KBM-7 (cell line): ENCODE results near the gene SMURF1.
A peak's percentile ranks its signal among the peaks of the same experiment; 100 is the strongest.
"Not testable (repeated sequence)": the region's sequence is repeated elsewhere in the genome, so short reads cannot be mapped to it uniquely, and the experiment has no call there.

ENCODE experiments used
- DNase-seq: peaks from one replicate; pipeline ENCODE4 v3.0.0-alpha.2; 2015
- in situ Hi-C: fragments of 300-500 bp; cut with MboI; formaldehyde crosslinking; loops from 2 replicates; pipeline ENCODE4 v1.14.3; 2020; ENCODE audit warnings: low sequenced_read_pairs, low pct_unique_long_range_greater_than_20kb, mixed read lengths

SMURF1 gene

GRCh38 chr7:99102809-99103690 lies 40.9 kb downstream of the SMURF1 start:
- DNase-seq: no peak
- in situ Hi-C loops: no loop called here

DNA sequence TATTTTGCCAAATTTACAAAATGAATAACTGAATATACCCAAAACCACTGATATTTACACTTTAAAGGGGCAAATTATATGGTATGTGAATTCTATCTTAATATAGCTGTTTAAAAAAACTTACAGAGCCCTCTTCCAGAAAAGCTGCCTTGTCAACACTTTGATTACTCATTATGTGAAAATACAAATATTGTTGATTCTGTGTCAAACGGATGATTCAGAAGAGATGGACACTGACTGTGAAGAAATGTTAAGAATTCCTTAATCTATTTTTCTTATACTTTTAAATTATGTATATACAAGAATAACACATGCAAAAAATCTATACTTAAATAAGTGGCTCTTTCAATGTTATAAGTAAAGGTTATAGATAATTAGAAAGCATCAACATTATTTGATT lies 41.5 kb downstream of the SMURF1 start:
- in situ Hi-C loops: no loop called here

DNA sequence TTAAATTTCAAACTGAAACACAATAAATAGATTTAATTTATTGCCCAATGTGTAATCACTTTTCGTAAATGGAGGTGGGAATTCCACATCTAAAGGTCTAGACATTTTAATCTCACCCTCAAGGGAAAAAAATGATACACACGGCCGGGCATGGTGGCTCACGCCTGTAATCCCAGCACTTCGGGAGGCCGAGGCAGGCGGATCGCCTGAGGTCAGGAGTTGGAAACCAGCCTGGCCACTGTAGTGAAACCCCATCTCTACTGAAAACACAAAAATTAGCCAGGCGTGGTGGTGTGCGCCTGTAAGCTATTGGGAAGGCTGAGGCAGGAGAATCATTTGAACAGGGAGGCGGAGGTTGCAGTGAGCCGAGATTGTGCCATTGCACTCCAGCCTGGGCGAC lies 42.4 kb downstream of the SMURF1 start:
- DNase-seq, in situ Hi-C loops: not testable (repeated sequence)

More for the DNA sequence above, 41.5 kb downstream of the SMURF1 start:
- DNase-seq: no peak

- DNase-seq: no peak
- in situ Hi-C loops: no loop called here
Observed at GRCh38 chr7:99099499-99100077, 44.3 kb downstream of the SMURF1 start.

- in situ Hi-C loops: no loop called here
- no peak for DNase-seq
Observed at GRCh38 chr7:99098824-99099498, 44.9 kb downstream of the SMURF1 start.

DNA sequence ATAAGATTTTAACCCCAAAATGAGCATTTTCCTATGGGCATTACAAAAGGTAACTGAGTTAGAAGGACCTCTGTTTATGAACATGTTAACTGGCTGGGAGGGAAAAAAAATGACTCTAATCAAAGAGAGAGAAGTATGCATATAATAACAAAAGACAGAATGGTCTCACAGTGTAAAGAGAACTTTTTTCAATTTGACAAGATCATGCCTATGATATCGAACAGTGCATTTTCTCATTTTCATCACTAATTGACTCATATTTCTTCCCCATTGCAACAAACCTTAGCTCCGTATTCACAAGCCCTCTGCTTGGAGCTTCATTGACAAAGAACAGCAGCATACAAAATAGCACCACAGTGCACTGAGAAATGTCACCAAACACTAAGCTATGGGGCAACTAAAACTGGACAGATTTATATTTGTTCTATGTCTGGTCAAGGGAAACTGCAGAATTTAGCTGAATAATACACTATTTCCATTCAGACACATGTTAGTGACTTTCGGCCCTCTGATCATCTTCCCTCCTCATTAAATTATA lies 45.6 kb downstream of the SMURF1 start:
- DNase-seq: no peak
- in situ Hi-C loops: no loop called here

GRCh38 chr7:99097730-99098129 lies 46.2 kb downstream of the SMURF1 start:
- in situ Hi-C loops: no loop called here
- no peak for DNase-seq

- in situ Hi-C loops: no loop called here
- no peak for DNase-seq
Observed at GRCh38 chr7:99096124-99096887, 47.6 kb downstream of the SMURF1 start.

DNA sequence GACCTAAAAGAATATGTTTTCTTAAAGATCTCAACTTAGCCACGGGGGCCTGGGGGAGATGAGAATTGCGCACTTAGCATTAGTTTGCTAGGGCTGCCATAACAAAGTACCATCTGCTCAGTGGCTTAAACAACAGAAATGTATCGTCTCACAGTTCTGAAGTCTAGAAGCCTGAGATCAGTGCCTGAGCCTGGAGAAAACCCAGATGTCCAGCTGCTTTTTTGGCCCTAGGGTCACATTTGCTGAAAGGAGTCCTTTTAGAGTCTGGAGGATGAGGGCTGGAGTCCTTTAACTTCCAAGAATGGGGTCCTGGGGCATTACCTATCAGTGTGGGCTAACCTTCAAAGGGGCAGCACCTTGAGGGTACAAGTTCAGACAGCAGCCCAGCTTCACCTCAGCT lies 48.2 kb downstream of the SMURF1 start:
- DNase-seq: no peak
- in situ Hi-C loops: no loop called here

GRCh38 chr7:99094401-99094800 lies 49.5 kb downstream of the SMURF1 start:
- DNase-seq: no peak
- in situ Hi-C loops: no loop called here

GRCh38 chr7:99092064-99092720 lies 51.7 kb downstream of the SMURF1 start:
- in situ Hi-C loops: no loop called here
- DNase-seq: no peak

DNA sequence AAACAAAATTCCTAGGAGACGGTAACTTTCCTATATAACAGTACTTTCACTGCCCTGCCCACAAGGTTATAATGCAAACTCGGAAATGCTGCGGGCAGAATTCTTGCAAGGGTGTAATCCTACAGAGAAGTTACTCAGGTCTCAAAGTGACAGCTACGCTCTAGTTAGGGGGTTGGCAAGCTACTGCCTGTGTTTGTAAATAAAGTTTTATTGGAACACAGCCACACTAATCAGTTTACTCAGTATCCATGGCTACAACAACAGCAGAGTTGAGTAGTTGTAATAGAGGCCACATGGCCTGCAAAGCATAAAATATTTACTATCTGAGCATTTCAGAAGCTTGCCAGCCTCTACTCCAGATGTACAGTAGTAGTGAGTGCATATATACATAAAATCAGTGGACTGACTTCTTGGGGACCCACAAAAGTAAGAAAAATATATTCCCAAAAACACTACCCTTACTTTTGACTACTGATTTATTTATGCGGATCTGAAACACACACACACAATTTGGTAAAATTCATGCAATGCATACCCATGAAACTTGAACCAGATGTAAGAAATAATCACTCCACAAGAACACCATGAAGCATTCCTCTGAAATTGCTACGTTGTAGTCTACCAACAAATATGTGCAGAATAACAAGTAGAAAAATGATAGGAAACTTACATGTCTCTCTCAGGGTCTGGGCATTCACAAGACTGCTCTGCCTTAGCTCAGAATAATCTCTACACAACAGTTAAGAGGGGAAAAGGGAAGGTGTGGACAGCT lies 53.0 kb downstream of the SMURF1 start:
- in situ Hi-C loops: no loop called here

DNA sequence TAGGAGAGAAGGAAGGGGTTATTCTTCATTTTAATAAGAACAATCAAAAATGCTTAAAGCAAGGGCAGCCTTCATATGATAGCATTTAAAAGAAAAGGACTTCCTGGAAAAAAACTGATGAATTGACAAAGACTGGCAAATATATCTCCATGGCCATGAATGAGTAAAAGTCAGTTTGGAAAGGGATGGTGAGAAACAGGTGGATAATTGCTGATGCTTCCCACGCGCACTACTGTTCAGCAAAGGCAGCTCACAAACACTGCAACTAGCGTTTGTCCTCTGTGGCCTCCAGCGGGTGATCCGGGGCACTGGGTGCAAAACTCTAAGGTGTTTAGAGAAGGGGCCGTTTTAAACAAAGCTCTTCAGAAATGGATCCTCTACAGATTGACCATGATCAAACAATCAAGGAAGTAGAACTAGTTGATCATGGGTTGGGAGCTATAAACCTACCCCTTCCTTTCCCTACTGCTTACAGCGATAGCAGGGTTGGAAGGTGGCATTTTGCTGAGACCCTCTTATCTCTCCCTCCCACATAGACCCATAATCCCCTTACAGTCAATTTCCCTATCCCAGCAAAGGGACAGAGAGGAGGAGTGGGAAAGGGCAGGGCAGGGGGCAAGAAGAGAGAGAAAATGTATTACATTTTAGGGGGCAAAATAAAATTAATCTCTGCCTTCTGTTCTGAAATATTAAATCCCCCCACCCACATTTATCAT lies 53.8 kb downstream of the SMURF1 start:
- no peak for DNase-seq
- in situ Hi-C loops: no loop called here

More for the DNA sequence above, 53.0 kb downstream of the SMURF1 start:
- no peak for DNase-seq

- in situ Hi-C loops: no loop called here
- no peak for DNase-seq
Observed at GRCh38 chr7:99086944-99087343, 57.0 kb downstream of the SMURF1 start.

DNA sequence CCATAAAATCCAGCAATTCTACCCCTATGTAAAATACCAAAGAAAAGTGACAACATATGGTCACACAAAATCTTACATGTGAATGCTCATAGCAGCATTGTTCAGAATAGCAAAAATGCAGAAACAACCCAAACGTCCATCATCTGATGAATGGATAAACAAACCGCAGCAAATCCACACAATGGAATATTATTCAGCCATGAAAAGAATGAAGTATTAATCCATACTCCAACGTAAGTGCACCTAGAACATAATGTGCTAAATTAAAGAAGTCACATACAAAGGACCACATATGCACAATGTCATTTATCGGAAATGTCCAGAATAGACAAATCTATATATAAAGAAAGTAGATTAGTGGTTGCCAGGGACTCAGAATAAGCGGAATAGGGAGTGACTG lies 57.4 kb downstream of the SMURF1 start:
- no peak for DNase-seq
- in situ Hi-C loops: no loop called here

DNA sequence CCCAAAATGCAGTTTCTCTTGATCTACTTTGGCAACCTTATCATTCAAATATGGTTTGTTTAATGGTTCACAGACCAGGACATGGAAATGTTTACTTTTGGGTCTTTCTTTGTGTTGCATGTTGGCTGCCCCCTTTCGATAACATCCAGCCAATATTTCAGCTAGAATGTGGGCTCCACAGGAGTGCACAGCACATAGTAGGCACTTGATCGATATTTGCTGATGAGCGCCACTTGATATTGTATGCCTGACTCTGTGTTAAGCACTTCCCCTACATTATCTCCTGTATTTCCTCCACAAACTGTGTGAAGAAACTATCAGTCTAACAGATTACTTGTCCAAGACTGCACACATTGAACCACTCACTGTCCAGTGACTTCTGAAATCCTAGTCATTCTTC lies 60.2 kb downstream of the SMURF1 start:
- no peak for DNase-seq
- in situ Hi-C loops: no loop called here

GRCh38 chr7:99083068-99083651 lies 60.7 kb downstream of the SMURF1 start:
- DNase-seq: peak; percentile 52
- in situ Hi-C loops: no loop called here
